ENCODE data around the gene EGFL7. TPM values are rescaled to one million over a fixed set of nuclear protein-coding genes. Genes with fewer than 3 reads are reported as not detected.

Gene EGFL7
- total RNA-seq, 4 donors from 2014 or later, result 119 to 1,791 (median 307) TPM

DNA sequence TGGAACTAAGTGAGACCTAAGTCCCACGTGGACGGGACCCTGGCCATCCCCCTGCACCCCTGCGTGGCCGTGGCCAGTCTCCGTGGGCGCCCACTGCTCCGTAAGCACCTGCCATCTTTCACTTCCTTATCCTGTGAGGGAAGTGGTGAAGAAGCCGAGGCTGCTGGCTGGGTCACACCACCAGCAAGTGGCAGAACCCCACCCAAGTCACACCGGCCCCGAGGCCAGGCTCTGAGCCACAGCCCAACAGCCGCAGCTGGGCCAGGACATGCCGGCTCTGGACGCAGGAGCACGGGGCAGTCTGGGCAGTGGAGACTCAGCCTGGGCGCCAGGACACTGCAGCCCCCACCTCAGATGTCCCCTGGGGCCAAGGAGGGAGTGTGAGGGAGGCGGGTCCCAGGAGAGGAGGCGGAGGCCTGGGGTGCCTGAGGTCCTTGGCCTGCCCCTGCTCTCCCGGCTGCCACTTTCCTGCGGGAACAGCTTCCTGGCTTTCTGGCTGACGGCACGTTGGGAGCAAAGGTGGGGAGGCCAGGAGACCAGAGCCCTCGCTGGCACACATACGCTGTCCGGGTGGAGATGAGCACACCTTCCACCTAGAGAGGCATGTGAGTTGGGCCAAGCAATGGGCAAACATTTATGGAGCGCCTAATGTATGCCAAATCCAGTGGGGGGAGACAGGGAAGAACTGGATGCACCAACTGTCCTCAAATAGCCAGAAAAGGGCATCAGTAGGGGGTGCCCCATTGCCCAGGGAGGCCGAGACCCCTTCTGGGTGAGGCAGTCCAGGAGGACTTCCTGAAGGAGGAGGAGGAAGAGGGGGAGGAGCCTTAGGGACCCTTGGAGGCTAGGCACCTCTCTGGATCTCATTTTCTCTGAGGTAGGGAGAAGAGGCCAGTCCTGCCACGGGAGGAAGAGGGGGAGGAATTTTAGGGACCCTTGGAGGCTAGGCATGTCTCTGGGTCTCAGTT is 43.9 kb upstream of the EGFL7 start:
- TF ChIP-seq, protein P1, sequence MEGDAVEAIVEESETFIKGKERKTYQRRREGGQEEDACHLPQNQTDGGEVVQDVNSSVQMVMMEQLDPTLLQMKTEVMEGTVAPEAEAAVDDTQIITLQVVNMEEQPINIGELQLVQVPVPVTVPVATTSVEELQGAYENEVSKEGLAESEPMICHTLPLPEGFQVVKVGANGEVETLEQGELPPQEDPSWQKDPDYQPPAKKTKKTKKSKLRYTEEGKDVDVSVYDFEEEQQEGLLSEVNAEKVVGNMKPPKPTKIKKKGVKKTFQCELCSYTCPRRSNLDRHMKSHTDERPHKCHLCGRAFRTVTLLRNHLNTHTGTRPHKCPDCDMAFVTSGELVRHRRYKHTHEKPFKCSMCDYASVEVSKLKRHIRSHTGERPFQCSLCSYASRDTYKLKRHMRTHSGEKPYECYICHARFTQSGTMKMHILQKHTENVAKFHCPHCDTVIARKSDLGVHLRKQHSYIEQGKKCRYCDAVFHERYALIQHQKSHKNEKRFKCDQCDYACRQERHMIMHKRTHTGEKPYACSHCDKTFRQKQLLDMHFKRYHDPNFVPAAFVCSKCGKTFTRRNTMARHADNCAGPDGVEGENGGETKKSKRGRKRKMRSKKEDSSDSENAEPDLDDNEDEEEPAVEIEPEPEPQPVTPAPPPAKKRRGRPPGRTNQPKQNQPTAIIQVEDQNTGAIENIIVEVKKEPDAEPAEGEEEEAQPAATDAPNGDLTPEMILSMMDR (IDR thresholded peaks at IDR 0.05), result no peak
- Histone ChIP-seq H3K4me1 (no peaks in the 10 kb centered on the region), H3K9me3 (no peaks in the 10 kb centered on the region), H3K36me3 (no peaks in the 10 kb centered on the region), H3K27ac (no peak overlapping the region), H3K4me3 (no peak overlapping the region), H3K27me3 (no peaks in the 10 kb centered on the region)
- intact Hi-C loops (cut with DNase I; ENCODE audit: low total_unique reads), result no loop called here
- no peak for DNase-seq

DNA sequence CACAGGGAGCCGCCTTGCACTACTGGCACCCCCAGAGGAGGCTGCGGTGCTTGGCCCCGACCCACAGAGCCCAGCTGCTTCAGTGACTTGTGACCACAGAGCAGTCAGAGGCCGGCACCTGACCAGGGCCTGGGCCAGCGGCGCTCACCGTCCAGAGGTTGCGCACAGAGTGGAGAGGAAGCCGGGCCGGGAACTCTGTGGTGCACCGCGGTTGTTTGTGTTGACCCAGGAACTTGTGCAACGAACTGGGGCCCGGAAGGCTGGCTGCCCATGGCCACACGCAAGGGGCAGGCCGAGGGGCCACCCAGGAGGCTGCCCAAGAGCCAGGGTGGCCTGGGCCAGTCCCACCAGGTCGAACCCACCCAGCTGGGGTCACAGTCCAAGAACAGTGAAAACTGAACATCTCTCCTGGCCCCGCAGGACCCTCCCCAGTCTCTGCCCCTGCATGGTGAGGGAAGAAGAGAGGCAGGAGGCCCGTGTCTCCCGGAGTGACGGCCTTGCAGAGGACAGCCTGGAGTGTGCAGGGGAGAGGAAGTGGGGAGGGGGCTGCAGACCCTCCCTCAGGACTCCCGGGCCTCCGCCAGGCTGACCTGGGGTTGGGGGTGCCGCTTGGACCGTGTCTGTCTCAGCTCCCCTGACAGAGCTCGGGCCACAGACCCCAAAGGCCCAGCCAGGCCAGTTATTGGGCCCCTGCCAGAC is 42.8 kb upstream of the EGFL7 start:
- no peak for DNase-seq
- Histone ChIP-seq H3K4me1 (no peaks in the 10 kb centered on the region), H3K27me3 (no peaks in the 10 kb centered on the region), H3K36me3 (no peaks in the 10 kb centered on the region), H3K27ac (no peak overlapping the region), H3K4me3 (no peak overlapping the region), H3K9me3 (no peaks in the 10 kb centered on the region)
- intact Hi-C loops (cut with DNase I; ENCODE audit: low total_unique reads), result loop anchor here (5.0 kb wide), 1 partner anchor 113 kb away; no protein-coding TSS in a partner anchor
- TF ChIP-seq POLR2A (IDR thresholded peaks at IDR 0.05), result no peak
- TF ChIP-seq, protein P1 (IDR thresholded peaks at IDR 0.05), result no peak

DNA sequence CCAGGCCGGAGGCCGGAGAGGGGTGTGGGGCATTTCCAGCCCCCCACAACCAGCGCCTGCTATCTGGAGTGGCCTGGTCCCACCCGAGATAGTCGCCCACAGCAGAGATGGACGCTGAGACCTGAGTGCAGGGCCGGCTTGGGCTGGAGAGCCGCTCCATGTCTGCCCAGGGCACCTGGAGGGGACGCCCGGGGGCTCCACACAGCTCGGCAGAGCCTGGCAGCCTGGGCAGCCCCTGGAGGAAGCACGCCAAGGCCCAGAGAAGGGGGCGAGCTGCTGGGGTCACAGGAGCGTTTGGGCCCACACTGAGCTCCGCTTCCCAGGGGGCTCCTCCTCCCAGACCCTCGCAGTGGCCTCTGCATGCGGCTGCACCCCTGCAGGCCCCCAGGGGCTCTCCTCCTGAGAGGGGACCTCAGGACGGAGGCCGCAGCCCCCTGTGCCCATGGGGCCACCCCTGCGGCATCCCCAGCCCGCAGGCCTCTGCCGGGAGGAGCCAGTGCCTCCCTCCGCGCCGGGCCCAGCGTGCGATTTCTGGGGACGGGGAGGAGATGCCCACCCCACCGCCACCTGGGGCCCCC is 42.2 kb upstream of the EGFL7 start:
- Histone ChIP-seq H3K9me3 (no peaks in the 10 kb centered on the region), H3K36me3 (no peaks in the 10 kb centered on the region), H3K4me3 (no peak overlapping the region), H3K4me1 (peaks cover 0 to 6% of the 10 kb centered on the region in 2 donors), H3K27me3 (no peaks in the 10 kb centered on the region), H3K27ac (no peak overlapping the region)
- DNase-seq, result no peak
- intact Hi-C loops (cut with DNase I; ENCODE audit: low total_unique reads), result loop anchor here (5.0 kb wide), 1 partner anchor 113 kb away; no protein-coding TSS in a partner anchor
- no peak for TF ChIP-seq POLR2A (IDR thresholded peaks at IDR 0.05)
- TF ChIP-seq, protein P1 (IDR thresholded peaks at IDR 0.05), result no peak

DNA sequence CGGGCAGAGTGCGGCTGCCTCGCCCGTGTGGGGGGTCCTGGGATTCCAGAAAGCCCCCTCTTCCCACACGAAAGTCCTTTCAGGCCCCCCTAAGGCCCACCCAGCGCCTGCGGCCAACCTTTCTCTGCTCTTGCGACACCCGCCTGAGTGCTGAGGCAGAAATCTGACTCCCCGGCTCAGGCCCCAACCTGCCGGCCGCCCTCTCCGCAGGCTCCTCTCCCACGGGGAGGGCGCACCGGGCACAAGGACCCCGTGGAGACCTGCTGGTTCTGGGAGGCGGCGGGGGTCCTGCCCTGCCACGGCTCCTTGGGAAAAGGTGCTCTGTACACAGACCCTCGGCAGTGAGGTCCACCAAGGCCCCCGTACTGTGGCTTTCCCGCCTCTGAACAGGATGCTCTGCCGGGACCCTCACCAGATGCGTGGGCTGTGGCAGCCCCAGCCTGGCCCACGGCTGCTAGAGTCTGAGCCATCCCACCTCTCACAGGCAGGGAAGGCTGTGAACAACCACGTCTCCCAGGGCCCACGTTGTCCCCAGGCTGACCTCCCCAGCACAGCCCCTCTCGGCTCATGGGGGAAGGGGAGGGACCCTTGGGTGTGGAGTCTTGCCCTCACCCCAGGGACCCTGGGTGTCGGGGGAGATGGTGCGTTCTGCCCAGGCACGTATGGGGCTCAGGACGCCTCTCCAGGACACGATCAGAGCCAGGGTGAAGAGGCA is 41.5 kb upstream of the EGFL7 start:
- Histone ChIP-seq H3K9me3 (no peaks in the 10 kb centered on the region), H3K27me3 (no peaks in the 10 kb centered on the region), H3K4me1 (peaks cover 0 to 6% of the 10 kb centered on the region in 2 donors), H3K4me3 (no peak overlapping the region), H3K27ac (no peak overlapping the region), H3K36me3 (no peaks in the 10 kb centered on the region)
- intact Hi-C loops (cut with DNase I; ENCODE audit: low total_unique reads), result loop anchor here (5.0 kb wide), 1 partner anchor 114 kb away; no protein-coding TSS in a partner anchor
- no peak for DNase-seq
- TF ChIP-seq, protein P1 (IDR thresholded peaks at IDR 0.05), result no peak
- no peak for TF ChIP-seq POLR2A (IDR thresholded peaks at IDR 0.05)

Data from uterus (tissue), 4 donors.